ENCODE data around the gene MTOR.
A peak's percentile ranks its signal among the peaks of the same experiment; 100 is the strongest.
"Not testable (repeated sequence)": the region's sequence is repeated elsewhere in the genome, so short reads cannot be mapped to it uniquely, and the experiment has no call there.

Gene MTOR

DNA sequence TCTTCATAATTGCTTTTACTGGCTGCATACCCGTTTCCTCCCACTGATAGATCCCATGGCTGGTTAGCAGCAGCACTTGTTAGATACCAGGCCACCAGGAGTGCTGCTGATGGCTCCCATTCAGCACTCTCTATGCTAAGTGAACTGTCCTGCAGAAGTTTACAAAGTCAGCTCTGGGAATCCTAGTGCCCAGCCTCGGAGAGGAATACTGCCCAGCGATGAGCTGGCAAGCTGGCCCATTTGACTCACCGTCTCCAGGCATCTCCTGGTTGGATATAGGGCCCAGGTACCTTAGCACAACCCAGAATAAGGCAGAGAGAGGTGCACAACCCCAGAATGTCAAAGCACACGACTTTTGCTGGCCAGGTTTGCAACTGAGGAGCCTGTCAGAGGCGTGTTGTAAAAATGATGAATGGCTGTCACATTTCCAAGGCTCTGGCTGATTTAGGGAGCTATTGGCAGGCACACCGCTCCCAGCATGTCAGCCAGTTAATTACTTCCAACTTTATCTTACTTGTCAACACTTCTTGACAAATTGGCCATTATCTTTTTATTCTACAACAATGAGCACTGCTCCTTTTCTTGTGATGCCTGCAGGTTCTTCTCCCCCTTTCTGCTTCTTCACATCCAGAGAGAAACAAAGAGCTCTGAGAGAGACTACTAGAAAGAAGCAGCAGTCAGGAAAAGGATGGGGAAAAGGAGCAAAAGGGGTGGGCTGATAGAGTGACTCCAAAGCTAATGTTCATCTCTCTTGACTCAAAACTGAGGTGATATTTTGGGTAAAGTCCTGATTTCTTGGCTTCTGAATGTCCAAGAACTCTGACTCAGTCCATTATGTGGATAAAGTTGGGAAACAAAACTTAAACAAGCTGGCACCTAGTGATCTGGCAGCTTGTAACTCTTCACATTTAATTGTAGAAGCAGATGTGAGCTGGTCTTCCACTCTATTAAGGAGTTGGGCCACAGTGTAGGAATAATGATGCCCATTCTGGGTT is 84.0 kb downstream of the MTOR start:
- DNase-seq, result no peak

DNA sequence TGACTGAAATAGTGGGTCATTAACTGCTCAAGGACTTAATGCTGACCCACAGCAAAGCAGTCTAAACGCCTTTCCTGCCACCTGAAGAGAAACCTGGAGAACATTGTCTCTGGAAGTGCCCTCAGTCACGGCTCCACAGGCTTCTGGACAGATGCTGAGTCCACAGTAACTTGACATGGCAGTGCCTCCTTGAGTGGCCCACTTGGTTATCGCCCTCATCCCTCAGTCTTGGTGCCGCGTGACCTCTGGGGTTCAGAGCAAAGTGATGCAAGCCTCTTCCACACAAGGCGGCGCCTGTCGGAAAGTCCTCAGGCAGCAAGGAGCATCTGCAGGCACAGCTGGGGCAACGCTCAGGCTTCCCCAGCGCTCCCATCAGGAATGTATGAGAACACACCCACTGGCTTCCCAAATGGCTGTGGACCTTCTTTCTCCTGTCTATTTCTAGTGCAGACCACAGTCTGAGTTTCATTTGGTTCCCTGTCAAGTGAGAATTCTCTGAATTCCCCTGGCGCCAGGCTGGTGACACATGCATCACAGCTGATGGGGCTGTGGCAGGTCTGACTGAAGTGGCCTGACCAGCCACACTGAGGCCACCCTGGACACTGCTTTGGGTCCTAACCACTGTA is 86.2 kb downstream of the MTOR start:
- no peak for DNase-seq

DNA sequence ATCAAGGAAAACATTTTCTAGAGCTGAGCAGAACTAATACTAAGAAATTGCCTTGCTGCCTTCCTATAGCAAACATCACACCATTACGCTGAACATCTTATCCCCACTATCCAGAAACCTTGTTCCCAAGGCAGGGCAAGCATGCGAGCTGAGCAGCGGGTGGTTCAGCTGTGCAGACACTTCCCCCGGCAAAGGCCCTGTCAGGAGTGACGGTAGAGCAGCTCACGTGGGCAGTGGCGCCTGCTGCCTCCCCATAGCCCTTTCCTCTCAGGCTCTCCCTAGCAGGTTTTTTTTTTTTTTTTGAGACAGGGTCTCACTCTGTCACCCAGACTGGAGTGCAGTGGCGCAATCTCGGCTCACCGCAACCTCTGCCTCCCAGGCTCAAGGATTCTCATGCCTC is 86.9 kb downstream of the MTOR start:
- no peak for DNase-seq

DNA sequence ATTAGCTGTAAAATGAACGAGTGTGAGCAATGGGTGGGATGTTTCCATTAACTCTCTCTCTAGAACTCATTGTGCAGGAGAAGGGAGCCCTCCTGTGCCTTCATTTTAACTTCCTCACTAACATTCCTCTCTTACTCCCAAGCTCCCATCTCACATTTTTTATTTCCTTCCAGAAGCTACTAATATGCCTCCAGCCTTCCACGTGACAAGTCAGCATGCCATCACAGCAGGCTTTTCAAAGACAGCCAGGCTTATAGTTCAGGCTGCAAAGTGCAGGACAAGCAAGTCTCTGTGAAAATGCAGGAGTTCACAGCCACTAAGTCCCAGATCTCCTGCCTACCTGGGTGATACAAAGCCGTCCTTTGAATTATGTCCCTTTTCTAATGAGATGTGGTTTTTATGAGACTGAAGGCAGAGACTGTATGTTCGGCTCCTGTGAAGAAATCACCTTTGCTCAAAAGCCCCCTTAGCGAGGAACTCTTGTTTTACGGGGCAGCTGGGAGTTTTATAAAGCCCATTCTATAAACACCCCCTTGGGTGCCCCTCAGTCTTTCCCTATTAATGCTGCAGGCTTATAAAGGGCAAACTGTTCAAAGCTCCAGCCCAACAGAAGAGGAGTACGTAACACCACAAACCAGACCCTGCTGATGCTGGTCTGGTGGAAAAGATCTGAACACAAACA is 87.9 kb downstream of the MTOR start:
- no peak for DNase-seq

DNA sequence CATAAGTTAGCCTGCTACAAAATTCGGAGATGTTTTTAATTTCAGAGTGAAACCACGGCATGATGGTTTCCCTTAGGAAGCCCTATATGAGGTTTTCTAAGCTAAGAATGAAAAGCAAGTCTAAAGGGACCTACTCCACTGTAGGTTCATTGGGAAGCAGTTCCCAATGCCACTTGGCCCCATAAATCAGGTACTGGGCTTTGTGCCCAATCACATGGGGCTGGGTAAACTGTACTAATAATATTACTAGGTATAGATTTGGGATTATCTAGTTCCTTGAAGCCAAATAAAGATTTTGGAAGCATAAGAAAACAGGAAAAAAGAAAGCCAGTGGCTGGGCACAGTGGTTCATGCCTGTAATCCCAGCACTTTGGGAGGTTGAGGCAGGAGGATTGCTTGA is 92.2 kb downstream of the MTOR start:
- DNase-seq, result no peak

DNA sequence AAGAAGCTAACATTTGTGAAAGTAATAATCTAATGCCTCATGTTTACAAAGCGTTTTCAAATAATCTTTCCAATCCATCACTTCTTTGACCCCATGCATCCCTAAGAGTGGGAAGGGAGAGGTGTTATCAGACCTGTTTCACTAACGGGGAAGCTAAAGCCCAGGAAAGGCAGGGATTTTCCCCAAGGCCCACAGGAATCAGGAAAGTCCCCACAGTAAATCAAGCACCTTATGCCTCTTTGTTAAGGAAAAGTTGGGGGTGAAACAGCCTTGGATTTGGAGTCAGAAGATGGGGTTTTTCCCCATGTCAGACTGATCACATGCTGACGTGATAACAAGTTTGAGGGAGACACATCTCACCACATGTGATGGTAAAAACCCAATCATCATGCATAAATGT is 93.1 kb downstream of the MTOR start:
- DNase-seq, result peak in 1 of 2 donors; percentile 5

DNA sequence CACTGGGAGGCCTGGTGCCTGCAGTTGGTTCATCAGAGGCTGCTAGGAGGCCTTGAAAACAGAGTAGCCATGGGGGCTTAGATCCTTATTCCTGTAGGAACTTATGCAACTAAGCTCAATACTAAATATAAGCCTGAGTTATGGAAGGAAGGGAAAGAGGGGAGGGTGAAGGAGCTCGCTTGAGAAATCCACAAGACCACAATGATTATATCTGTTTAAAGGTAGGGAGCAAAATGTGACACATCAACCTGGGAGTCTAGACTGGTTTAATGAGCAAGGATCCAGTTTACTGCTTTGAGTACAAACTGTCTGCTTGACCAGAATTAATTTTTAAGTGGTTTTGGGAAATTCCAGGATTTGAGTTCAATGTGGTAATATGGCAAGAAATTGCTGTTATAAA is 93.6 kb downstream of the MTOR start:
- no peak for DNase-seq

DNA sequence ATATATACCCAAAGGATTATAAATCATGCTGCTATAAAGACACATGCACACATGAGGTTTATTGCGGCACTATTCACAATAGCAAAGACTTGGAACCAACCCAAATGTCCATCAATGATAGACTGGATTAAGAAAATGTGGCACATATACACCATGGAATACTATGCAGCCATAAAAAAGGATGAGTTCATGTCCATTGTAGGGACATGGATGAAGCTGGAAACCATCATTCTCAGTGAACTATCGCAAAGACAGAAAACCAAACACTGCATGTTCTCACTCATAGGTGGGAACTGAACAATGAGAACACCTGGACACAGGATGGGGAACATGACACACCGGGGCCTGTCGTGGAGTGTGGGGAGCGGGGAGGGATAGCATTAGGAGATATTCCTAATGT is 95.6 kb downstream of the MTOR start:
- not testable (repeated sequence) for DNase-seq

DNA sequence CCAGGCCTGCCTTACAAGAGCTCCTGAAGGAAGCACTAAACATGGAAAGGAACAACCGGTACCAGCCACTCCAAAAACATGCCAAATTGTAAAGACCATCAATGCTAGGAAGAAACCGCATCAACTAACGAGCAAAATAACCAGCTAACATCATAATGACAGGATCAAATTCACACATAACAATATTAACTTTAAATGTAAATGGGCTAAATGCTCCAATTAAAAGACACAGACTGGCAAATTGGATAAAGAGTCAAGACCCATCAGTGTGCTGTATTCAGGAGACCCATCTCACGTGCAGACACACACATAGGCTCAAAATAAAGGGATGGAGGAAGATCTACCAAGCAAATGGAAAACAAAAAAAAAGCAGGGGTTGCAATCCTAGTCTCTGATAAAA is 99.6 kb downstream of the MTOR start:
- DNase-seq, result not testable (repeated sequence)

DNA sequence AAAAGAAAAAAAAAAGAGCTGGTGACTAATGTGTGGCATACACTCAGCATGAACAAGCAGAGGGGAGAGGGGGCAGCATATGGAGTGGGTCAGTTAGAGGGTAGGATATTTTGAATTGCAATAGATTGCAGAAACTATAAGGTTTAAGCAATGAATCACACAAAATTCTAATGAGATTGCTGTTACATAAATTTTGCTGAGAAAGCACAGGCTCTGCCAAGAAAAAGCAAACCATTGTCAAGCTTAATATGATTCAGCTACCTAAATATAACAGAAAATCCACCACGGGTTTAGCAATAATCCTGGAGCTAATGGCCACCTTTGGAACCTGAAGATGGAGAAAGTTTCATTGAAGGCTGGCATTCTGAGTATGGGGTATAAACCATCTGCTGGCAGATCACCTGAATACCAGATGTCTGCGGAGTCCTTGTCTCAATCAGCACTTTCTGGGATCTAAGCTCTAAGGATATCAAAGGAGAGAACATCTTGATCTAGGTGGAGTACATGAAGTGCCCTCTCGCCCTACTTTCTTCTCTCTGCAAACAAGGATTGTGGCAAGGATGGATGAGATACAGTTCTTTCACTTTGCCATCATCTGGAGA is 103.5 kb downstream of the MTOR start:
- DNase-seq, result no peak

DNA sequence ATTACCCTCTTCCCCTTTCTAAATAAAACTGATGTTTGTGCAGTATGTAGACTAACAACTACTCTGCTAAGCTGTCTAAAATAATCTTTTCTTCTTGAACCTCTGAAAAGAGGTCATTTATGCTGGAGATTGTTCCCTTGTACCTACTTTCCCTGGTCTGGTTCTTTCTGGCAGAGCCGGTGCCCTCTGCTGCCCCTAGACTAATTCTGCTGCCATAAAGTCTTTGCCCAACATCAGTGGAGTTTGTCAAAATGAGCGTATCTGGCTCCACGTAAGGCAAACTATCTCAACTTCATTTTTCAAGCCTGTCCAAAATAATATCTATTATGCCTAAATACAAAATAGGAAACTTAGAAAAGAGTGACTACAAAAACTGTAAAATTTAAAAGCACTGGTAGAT is 104.1 kb downstream of the MTOR start:
- DNase-seq, result no peak

DNA sequence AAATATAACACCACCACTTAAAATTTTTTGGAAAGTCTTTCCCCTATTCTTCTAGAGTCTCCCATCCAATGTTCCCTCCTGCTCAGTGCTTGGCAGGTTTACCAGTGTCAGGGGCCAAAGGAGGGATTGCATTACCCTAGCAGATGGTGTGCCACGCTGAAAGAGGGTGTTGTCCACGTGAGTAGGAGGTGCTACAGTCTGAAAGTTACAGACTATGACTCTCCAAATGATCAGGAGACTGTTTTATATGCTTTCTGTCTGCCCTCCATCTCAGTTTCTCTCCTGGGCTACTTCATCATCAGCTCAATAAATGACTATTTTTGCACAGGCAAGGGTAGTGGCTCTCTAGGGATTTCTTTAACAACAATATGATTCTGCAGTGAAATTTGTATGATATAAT is 104.5 kb downstream of the MTOR start:
- DNase-seq, result peak in 1 of 2 donors; percentile 6

DNA sequence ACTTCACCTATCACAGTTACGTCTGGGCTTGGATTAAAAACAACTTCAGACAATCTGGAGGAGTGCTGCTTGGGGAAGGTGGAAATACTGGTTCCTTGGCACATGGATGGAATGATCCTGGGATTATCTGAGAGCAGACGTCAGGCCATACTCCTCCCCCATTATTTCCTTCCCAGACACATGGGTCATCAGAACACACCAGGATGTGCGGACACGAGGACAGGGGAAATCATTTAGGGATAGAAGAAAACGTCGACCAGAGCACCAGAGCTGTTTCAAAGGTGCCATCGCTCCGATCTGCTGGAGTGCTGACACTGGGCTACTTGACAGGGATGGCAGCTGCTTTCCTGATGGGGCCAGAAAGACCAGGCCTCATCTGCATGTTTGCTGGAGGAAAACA is 105.0 kb downstream of the MTOR start:
- DNase-seq, result no peak

DNA sequence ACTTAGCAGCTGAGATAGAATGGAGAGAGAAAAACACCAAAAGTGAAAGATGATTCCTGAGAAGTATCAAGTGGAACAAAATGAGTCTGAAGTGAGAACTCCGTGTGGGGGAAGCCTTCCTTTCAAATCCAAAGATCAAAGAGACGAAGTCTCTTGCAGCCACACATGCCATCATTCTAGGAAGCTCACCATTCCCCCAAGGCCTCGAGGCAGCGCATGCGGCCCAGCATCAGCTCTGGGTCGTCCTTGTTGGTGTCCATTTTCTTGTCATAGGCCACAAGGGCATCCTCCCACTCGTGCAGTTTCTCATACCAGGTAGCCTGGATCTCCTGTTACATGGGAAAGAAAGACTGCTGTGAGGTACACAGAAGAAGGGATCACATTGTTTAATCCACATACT is 105.4 kb downstream of the MTOR start:
- DNase-seq, result no peak

DNA sequence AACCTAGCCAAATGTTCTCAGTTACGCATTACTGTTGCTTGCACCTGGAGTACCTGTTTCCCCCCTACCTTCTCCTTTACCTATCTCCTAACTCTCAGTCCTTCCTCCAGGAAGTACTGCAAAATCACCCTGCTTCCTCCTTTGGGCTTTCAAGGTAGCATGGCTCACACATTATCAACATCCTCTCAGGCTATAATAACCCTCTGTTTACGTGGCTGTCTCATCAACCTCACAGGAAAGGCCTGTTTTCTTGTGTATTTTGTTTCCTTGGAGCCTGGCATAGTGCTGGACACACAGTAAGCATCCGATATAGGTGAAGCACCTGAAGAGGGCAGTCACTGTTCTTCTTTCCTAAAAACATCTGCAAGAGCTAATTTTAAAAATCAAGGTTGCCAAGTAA is 105.9 kb downstream of the MTOR start:
- no peak for DNase-seq

DNA sequence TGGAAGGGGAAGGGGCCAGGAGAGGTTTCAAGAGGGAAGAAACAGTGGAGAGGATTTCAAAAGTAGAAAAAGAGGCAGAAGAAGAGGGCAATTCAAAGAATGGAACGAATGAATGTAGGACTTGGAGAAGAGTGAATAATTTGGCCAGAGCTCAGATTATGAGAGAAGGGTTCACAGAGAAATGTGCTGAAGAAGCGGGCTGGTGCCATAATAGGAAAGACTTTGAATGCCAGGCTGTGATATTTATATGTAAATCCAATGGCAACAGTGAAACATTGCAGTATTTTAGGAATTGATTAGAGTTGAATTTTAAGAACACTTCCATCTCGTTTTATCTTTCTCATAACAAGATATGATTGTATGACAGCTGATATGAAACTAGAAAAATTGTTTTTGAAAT is 109.2 kb downstream of the MTOR start:
- no peak for DNase-seq

DNA sequence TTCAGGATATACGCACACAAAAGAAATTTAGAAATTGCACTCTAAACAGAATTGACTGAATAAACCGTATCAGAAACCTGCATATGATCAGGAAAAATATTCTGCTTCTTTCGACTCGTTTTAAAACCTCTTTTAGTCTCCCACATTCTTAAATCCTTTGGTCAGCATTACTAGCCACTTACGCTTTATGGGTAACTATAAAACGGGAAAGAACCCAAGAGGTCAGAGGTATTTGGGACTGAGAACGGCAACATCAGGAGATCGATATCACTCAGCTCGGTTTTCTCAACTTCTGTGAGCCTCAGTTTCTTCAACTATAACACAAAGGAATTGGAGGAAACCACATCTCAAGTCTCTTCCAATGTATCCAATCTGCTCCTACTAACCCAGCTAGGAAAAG is 109.6 kb downstream of the MTOR start:
- no peak for DNase-seq

DNA sequence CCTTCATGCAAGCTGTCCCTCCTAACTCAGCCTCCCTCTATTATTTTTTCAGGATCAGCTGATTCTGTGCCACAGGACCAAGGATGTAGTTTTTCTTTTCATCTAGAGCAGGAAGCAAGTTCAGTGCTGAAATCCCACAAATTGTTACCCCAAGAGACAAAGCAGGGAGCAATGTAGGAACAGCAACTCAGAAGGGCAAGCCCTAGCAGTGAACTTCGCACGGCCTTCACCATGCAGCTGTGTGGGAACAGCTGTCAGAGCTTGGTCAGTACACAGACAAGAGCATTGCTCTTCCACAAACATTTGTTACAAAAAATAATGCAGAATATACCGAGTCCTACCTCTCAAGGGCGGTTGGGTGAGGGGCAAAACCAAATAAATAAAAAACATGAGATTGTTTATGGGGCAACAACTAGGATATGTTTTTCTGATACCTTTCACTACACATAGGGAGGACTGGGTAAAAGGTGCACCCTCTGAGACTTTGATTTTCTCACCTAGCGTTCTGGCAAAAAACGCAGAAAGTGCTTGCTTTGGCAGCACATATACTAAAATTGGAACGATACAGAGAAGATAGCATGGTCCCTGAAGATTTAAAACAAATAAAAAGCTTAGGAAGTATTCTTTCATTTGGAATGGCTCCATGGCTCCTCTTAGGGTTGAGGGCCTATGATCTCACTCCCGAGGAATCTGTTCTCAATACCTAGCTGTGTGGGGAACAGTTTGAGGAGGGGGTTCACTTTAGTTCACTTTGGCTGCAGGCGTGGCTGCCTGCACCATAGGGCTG is 110.3 kb downstream of the MTOR start:
- DNase-seq, result no peak

DNA sequence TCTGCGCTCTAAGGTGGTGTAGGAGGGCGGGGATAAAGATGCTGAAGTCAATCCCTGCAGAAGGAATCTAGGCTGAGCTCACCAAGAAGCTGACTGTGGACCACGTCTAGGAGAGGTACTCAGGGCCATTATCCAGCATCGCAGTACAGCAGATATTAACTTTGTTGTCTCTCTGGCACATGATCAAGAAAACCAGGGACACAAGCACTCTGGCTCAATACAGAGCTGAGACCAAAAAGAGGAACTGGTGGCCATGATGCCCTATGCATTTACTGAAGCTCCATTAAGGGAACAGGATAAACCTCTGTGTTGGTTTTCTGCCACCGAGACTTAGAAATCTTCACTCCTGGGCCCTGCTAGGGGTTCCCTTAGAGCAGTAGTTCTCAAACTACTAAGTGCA is 111.2 kb downstream of the MTOR start:
- DNase-seq, result peak in 1 of 2 donors; percentile 42

DNA sequence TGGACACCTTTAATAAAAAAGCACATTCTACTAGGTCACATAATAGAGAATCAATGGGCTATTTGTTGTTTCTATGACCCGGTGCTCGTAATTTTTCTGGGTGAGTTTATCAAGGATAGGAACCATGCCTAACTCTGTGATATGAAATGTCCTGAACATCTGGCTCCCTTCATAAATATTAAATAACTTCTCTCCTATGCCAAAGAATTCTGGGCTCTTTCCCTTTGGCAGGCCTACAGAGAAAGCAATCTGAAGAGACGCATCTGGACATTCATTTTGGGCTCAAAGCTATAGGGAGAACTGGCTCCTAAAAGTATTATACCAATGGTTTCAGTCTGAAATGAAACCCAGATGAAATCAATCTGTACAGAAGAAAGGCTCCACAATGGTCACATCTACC is 112.0 kb downstream of the MTOR start:
- no peak for DNase-seq

DNA sequence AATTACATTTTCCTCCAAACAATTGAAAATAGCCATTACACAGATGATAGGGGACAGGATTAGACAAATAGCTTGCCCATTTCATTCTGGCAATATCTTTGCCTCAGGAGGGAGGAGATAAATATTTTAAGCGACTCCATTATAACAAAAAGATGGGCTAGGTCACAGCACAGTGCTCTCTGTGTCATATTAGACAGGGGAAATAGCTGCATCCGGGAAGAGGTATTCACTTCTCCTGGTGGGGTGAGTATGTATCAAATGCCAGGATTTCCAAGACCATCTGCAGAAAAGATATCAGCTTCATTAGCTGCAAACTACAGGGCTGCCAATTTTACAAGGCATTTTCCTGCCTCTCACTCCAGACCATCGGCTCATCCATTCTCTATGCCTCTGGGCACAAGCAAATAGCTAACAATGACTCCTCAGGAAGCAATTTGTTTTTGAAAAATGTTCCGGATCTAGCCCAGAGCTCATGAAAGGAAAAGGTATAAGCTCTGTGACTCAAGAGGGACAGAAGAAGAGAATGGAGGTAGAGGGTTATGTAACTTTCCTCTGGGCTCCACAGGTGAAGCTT is 115.1 kb downstream of the MTOR start:
- DNase-seq, result no peak

DNA sequence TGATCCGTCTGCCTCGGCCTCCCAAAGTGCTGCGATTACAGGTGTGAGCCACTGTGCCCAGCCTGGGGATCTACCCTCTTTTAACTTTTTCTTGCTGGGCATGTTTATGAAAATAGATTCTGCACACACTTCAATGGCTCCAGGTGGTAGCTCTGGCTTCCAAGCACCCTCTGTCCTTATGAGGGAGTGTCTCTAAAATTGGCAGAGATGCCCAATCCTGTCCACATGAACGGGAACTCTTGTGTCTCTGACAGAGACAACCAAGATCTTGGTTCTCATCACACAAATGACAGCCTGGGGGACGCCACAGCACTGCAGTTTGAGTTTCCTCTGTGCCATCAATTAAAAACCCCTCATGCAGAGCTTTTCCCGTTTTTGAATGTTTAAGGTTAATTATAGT is 116.6 kb downstream of the MTOR start:
- DNase-seq, result no peak
